ENCODE data around the gene TENT4A. TPM values are rescaled to one million over a fixed set of nuclear protein-coding genes. Genes with fewer than 3 reads are reported as not detected.

Gene TENT4A
- total RNA-seq, 2 donors from 2014 or later: 44.2 to 44.3 TPM

DNA sequence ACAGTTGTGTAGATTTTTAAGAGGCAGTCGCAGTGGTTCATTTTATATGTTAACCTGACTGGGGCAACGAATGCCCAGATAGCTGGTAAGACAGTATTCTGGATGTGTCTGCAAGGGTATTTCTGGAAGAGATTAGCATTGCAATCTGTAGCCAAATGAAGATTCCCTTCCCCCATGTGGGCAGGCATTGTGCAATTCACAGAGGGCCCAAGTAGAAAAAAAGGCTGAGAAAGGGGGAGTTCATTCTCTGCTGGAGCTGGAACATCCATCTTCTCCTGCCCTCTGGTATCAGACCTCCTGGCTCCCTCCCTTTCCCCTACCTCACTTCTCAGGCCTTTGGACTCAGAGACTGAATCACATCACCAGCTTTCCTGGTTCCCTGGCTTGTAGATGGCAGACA is 70.6 kb downstream of the TENT4A start:
- ATAC-seq: no peak
- no peaks in the 10 kb centered on the region for H3K9me3 Mint-ChIP-seq
- DNase-seq (ENCODE audit: low spot score in 2 of 2): no peak
- H3K36me3 Mint-ChIP-seq: no peaks in the 10 kb centered on the region
- H3K27ac Mint-ChIP-seq: no peak overlapping the region

DNA sequence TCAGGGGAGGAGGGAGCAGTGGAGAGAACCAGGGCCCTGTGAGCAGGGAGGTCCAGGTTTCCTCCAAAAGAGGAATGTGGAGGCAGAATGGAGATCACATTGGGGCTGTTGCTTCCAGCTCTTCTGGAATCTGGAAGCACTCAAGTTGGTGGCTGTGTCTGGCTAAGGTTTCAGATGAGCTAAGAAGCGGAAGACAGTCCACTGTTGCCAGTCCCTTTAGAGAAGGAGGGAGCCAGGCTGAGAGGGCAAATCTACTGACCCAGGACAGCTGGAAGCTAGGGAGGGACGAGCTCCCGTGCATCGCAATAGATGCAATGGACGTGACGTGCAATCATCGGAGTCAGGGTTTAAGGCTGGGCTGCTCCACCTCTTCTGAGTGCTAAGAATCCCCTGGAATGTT is 71.2 kb downstream of the TENT4A start:
- Mint-ChIP-seq H3K27ac (no peak overlapping the region), H3K36me3 (no peaks in the 10 kb centered on the region), H3K9me3 (no peaks in the 10 kb centered on the region)
- no peak for DNase-seq (ENCODE audit: low spot score in 2 of 2)
- no peak for ATAC-seq

GRCh38 chr5:6785161-6785860 is 72.1 kb downstream of the TENT4A start:
- ATAC-seq (no peak), DNase-seq (ENCODE audit: low spot score in 2 of 2) (no peak)
- Mint-ChIP-seq H3K9me3 (no peaks in the 10 kb centered on the region), H3K36me3 (no peaks in the 10 kb centered on the region), H3K27ac (no peak overlapping the region)

GRCh38 chr5:6785861-6786180 is 72.6 kb downstream of the TENT4A start:
- ATAC-seq (no peak), DNase-seq (ENCODE audit: low spot score in 2 of 2) (no peak)
- Mint-ChIP-seq H3K36me3 (no peaks in the 10 kb centered on the region), H3K9me3 (no peaks in the 10 kb centered on the region), H3K27ac (no peak overlapping the region)

DNA sequence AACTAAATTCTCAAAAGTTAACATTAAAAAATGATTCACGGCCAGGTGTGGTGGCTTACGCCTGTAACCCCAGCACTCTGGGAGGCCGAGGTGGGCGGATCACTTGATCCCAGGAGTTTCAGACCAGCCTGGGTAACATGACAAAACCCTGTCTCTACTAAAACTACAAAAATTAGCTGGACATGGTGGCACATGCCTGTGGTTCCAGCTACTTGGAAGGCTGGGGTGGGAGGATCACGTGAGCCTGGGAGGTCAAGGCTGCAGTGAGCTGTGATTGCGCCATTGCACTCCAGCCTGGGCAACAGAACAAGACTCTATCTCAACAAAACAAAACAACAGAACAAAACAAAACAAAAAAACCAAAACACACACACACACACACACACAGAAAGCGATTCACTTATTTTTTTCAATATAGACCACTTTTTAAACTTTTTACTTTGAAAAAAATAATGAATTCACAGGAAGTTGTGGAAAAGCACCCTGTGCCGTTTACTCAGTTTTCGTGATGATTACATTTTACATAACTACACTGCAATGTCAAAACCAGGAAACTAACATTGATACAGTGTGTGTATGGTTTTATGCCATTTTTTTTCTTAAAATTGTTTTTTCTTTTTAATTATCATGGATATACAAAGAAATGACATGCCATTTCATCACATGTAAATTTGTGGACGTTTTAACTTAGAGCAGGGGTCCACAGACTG is 73.7 kb downstream of the TENT4A start:
- ATAC-seq (no peak), DNase-seq (ENCODE audit: low spot score in 2 of 2) (no peak)
- Mint-ChIP-seq H3K9me3 (no peaks in the 10 kb centered on the region), H3K36me3 (no peaks in the 10 kb centered on the region), H3K27ac (no peak overlapping the region)

- Mint-ChIP-seq H3K9me3 (no peaks in the 10 kb centered on the region), H3K36me3 (no peaks in the 10 kb centered on the region), H3K27ac (no peak overlapping the region)
- DNase-seq (ENCODE audit: low spot score in 2 of 2) (no peak), ATAC-seq (no peak)
Observed at GRCh38 chr5:6787941-6788340, 74.7 kb downstream of the TENT4A start.

DNA sequence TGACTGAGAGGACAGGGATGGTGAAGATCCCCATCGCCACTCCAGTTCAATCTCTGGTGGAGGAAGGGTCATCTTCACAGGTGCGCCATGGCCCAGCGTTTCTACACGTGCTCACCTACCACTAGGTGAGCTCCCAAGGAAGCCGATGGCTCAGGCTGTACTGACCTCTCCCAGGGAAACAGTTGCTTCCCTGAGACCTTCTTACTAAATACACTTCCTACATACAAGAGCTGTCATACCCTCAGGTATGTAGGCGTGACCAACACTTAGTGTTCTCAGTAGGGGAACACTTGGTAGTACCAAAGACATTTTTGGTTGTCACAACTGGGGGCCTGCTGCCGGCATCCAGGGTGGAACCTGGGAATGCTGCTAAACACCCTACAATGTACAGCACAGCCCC is 75.2 kb downstream of the TENT4A start:
- Mint-ChIP-seq H3K27ac (no peak overlapping the region), H3K9me3 (no peaks in the 10 kb centered on the region), H3K36me3 (no peaks in the 10 kb centered on the region)
- no peak for DNase-seq (ENCODE audit: low spot score in 2 of 2)
- ATAC-seq: no peak

DNA sequence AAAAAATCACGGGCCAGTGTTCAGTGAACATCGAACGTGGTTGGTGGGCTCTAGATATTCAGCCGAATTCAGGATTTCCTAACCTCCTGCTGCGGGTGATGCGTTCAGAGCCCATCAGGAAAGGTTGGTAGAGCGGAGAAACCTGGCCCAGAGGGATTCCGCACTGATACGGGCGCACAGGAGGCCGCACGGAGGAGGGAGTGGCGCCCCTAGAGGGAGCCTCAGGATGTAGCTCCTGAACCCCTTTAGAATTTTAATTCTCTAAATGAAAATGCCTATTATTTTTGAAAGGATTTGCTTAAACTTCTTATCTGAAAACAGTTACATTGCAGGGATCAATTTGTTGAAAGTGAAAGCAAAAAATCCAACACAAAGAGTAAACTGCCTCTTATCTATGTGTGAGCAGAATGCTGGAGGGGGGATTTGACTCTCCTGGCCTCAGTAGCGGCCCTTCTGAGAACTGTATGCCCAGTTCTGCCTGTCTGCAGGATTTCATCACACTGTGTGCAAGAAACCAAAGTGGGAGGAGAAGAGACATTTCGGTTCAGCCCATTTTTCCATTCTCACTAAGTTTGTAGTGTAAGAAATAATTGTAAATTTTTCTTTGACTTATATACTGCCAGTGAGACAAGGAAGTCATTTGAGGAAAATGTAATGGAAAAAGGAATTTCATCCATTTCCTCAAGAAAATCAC is 75.9 kb downstream of the TENT4A start:
- Mint-ChIP-seq H3K9me3 (no peaks in the 10 kb centered on the region), H3K36me3 (no peaks in the 10 kb centered on the region), H3K27ac (no peak overlapping the region)
- DNase-seq (ENCODE audit: low spot score in 2 of 2): no peak
- ATAC-seq: no peak

DNA sequence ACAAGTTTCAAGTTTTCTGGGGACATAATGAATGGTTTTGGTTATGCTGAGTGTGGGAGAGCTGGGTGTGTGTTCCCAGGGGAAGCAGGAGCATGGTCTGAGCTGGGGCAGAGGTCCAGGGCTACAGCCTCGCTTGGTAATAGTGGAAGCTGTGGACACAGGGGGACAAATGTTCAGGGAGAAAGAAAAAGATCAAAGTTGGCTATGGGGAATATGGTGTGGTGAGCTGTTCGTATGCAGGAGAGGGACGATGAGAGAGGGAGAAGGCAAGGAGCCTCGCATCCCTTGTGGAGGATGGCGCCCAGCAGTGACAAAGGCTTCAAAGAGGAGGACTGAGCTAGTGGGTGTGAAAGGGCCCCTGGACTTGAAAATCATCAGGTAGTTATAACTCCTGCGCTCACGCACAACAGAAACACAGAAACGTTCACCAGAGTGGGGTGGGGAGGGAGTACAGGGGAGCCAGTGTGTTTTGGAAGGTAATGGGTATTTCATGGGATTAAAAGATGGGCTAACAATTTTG is 77.2 kb downstream of the TENT4A start:
- no peak for DNase-seq (ENCODE audit: low spot score in 2 of 2)
- no peaks in the 10 kb centered on the region for H3K9me3 Mint-ChIP-seq
- no peak for ATAC-seq
- no peak overlapping the region for H3K27ac Mint-ChIP-seq
- no peaks in the 10 kb centered on the region for H3K36me3 Mint-ChIP-seq

- no peak overlapping the region for H3K27ac Mint-ChIP-seq
- no peaks in the 10 kb centered on the region for H3K36me3 Mint-ChIP-seq
- no peaks in the 10 kb centered on the region for H3K9me3 Mint-ChIP-seq
- ATAC-seq (no peak), DNase-seq (ENCODE audit: low spot score in 2 of 2) (no peak)
Observed at GRCh38 chr5:6791031-6791430, 77.8 kb downstream of the TENT4A start.

- no peak overlapping the region for H3K27ac Mint-ChIP-seq
- no peaks in the 10 kb centered on the region for H3K36me3 Mint-ChIP-seq
- no peaks in the 10 kb centered on the region for H3K9me3 Mint-ChIP-seq
- ATAC-seq (no peak), DNase-seq (ENCODE audit: low spot score in 2 of 2) (no peak)
Observed at GRCh38 chr5:6792376-6792775, 79.1 kb downstream of the TENT4A start.

GRCh38 chr5:6792911-6793471 is 79.8 kb downstream of the TENT4A start:
- Mint-ChIP-seq H3K27ac (no peak overlapping the region), H3K36me3 (no peaks in the 10 kb centered on the region), H3K9me3 (no peaks in the 10 kb centered on the region)
- no peak for ATAC-seq
- DNase-seq (ENCODE audit: low spot score in 2 of 2): no peak

DNA sequence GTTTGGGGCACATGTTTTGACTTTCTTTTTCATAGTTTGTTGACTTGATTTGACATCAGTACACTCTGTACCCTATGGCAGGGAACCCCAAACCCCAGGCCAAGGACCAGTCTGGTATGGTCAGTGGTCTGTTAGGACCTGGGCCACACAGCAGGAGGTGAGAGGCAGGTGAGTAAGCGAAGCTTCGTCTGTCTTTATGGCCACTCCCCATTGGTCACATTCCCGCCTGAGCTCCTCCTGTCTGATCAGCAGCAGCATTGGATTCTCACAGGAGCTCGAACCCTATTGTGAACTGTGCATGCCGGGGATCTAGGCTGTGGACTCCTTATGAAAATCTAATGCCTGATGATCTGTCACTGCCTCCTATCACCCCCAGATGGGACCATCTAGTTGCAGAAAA is 88.0 kb downstream of the TENT4A start:
- Mint-ChIP-seq H3K36me3 (no peaks in the 10 kb centered on the region), H3K9me3 (peaks cover 0 to under 1% of the 10 kb centered on the region in 2 donors), H3K27ac (no peak overlapping the region)
- ATAC-seq: no peak
- no peak for DNase-seq (ENCODE audit: low spot score in 2 of 2)

DNA sequence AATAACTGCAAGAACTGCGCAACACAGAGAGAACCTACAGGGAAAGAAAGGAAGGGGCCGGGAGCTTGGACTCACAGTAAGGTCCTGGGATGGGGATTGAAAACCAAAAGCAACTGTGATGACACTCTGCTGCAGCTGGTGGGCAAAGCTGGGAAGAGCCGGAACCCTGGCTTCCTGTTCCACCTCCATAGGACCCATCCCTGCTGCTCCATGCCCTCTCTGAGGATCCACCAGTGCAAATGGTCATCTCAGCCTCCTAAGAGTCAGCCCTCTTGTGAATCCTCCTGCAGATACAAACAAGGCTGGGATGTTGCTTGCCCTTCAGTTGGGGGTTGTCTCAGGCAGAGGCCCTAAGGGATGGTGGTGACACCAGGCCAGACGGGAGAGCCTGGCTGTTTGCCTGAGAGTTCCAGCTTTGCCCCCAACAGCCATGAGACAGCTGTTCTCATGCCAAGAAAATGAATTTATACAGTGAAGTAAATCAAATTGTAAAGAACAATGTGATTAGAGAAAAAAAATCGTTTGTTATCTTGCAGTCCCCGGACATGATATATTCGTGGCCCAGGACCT is 90.8 kb downstream of the TENT4A start:
- peaks cover 0 to 5% of the 10 kb centered on the region in 2 donors for H3K36me3 Mint-ChIP-seq
- ATAC-seq (no peak), DNase-seq (ENCODE audit: low spot score in 2 of 2) (no peak)
- H3K9me3 Mint-ChIP-seq: peaks cover 5 to 12% of the 10 kb centered on the region in 2 donors
- no peak overlapping the region for H3K27ac Mint-ChIP-seq

DNA sequence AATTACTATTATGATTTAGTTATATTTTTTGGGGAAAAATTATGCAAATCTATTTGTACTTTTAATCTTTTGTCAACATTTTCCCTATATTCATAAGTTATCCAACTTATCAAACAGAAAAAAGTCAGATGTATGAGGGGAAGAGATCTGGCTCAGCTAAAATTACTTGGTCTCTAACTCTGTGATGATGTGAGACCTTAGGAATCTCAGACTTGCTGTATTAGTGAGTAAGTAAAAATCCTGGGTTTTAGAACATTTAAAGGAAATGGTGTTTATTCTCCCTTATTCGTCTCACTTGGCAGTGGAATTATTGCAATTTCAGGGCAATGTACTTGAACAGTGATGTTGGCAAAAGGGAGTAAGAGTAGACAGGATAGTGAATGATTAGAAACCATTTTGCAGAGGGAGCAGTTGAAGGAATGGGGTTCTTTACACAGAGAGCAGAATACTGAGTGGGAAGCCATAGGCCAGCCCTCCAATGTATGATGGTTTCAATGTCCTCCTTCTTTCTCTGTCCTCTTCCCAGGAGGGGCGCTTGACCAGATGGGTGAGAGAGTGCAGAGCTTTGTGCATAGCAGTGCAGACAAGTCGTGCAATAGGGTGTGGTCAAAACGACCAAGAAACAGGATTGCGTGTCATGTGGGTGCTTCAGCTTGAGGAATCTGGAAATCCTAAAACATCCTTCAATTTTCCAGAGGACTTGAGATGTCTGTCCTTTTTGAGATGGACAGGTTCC is 91.7 kb downstream of the TENT4A start:
- DNase-seq (ENCODE audit: low spot score in 2 of 2) (no peak), ATAC-seq (no peak)
- Mint-ChIP-seq H3K27ac (no peak overlapping the region), H3K9me3 (peaks cover 5 to 12% of the 10 kb centered on the region in 2 donors), H3K36me3 (peaks cover 0 to 5% of the 10 kb centered on the region in 2 donors)

- no peak for DNase-seq (ENCODE audit: low spot score in 2 of 2)
- Mint-ChIP-seq H3K9me3 (peaks cover 5 to 12% of the 10 kb centered on the region in 2 donors), H3K36me3 (peaks cover 0 to 5% of the 10 kb centered on the region in 2 donors), H3K27ac (no peak overlapping the region)
- no peak for ATAC-seq
Observed at GRCh38 chr5:6805841-6806240, 92.6 kb downstream of the TENT4A start.
